ENCODE results near the gene PET100. TPM values are rescaled to one million over a fixed set of nuclear protein-coding genes. Genes with fewer than 3 reads are reported as not detected.
A peak's percentile ranks its signal among the peaks of the same experiment; 100 is the strongest.

PET100 gene
- total RNA-seq, 1 experiment from 2014 or later = 77.6 TPM

DNA sequence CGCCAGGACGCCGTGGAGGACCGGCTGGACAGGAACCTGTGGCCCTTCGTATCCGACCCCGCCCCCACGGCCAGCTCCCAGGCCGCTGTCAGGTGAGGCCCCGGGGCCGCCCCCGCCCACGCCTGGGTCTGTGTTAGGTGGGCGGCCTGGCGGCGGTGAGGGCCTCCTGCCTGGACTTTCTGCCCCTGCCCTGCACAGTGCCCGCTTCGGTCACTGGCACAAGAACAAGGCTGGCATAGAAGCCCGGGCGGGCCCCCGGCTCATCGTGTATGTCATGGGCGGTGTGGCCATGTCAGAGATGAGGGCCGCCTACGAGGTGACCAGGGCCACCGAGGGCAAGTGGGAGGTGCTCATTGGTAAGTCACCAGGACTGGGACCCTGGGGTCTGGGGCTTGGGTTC is 17.6 kb downstream of the PET100 start:
- peaks cover 16% of the 10 kb centered on the region for H3K36me3 Mint-ChIP-seq (ENCODE audit: insufficient read depth, unreplicated experiment)
- H3K27ac Mint-ChIP-seq (ENCODE audit: unreplicated experiment) = no peak overlapping the region
- no peaks in the 10 kb centered on the region for H3K9me3 Mint-ChIP-seq (ENCODE audit: low read depth, unreplicated experiment)
- no peak for TF ChIP-seq CTCF (IDR thresholded peaks at IDR 0.05; ENCODE audit: unreplicated experiment)
- H3K27me3 Mint-ChIP-seq (ENCODE audit: unreplicated experiment) = no peaks in the 10 kb centered on the region
- peaks cover 2% of the 10 kb centered on the region for H3K4me1 Mint-ChIP-seq (ENCODE audit: low read depth, unreplicated experiment)
- no peak overlapping the region for H3K4me3 Mint-ChIP-seq (ENCODE audit: low read depth, unreplicated experiment)
- no TSS peak for BruUV-seq (replicated peaks)
- no peak for DNase-seq
- CTCF ChIA-PET = no interaction called here
- intact Hi-C loops (cut with micrococcal nuclease; ENCODE audit: unreplicated experiment) = no loop called here

DNA sequence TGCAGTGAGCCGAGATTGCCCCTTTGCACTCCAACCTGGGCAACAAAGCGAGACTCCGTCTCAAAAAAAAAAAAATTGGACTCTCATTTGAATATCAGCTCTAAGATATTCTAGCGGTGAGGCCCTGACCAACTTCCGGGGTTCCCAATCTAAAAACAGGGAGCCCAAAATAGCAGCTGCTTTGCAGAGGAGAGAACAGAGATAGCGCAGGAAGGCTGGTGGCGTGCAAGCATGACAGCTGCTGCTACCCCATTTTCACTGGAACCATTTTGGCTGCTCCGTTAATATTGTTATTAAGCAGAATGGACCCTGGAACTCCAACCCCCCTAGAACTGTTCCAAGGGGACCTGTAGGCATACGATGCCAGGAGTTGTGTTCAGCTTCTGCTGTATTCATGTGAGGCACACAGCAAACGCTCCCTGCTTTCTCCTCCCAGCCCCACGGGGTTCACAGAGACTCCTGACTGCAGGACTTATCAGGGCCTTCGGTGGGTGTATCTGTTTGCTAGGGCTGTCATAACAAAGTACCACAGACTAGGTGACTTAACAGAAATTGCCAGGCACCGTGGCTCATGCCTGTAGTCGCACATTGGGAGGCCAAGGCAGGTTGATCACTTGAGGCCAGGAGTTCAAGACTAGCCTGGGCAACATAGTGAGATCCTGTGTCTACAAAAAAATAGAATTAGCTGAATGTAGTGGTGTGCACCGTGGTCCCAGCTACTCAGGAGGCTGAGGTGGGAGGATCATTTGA is 18.8 kb downstream of the PET100 start:
- H3K27ac Mint-ChIP-seq (ENCODE audit: unreplicated experiment) = no peak overlapping the region
- CTCF ChIA-PET = interaction anchor here (1.3 kb wide), 1 partner anchor 32 kb away, joined by 6 read pairs; the partner anchor contains the start of gene TRAPPC5
- H3K4me3 Mint-ChIP-seq (ENCODE audit: low read depth, unreplicated experiment) = no peak overlapping the region
- no peaks in the 10 kb centered on the region for H3K9me3 Mint-ChIP-seq (ENCODE audit: low read depth, unreplicated experiment)
- BruUV-seq (replicated peaks) = no TSS peak
- H3K36me3 Mint-ChIP-seq (ENCODE audit: insufficient read depth, unreplicated experiment) = peaks cover 24% of the 10 kb centered on the region
- H3K4me1 Mint-ChIP-seq (ENCODE audit: low read depth, unreplicated experiment) = peaks cover 14% of the 10 kb centered on the region
- no peaks in the 10 kb centered on the region for H3K27me3 Mint-ChIP-seq (ENCODE audit: unreplicated experiment)
- intact Hi-C loops (cut with micrococcal nuclease; ENCODE audit: unreplicated experiment) = no loop called here
- TF ChIP-seq CTCF (IDR thresholded peaks at IDR 0.05; ENCODE audit: unreplicated experiment) = no peak
- DNase-seq = no peak

DNA sequence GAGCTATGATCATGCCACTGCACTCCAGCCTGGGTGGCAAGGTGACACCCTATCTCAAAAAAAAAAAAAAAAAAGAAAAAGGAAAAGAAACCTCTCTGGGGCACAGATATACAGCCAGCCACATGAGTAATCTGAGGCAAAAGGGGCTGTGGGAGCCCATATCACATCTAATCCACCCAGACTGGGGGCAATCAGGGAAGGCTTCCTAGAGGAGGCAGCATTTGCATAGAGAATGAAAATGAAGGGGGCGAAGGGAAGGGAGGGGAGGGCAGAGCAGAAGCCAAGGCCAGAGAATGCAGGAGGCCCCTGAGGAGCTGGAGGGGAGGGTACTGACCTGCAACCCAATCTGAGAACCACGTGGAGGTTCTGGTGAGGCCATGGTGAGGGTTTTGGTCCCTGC is 20.6 kb downstream of the PET100 start:
- Mint-ChIP-seq H3K27ac (ENCODE audit: unreplicated experiment) (no peak overlapping the region), H3K4me3 (ENCODE audit: low read depth, unreplicated experiment) (no peak overlapping the region), H3K27me3 (ENCODE audit: unreplicated experiment) (no peaks in the 10 kb centered on the region), H3K36me3 (ENCODE audit: insufficient read depth, unreplicated experiment) (peaks cover 12% of the 10 kb centered on the region), H3K9me3 (ENCODE audit: low read depth, unreplicated experiment) (no peaks in the 10 kb centered on the region), H3K4me1 (ENCODE audit: low read depth, unreplicated experiment) (peaks cover 14% of the 10 kb centered on the region)
- intact Hi-C loops (cut with micrococcal nuclease; ENCODE audit: unreplicated experiment) = no loop called here
- CTCF ChIA-PET = interaction anchor here (1.3 kb wide), 1 partner anchor 31 kb away, joined by 6 read pairs; the partner anchor contains the start of gene TRAPPC5
- no TSS peak for BruUV-seq (replicated peaks)
- no peak for TF ChIP-seq CTCF (IDR thresholded peaks at IDR 0.05; ENCODE audit: unreplicated experiment)
- no peak for DNase-seq

GRCh38 chr19:7652061-7652641 is 22.6 kb downstream of the PET100 start:
- intact Hi-C loops (cut with micrococcal nuclease; ENCODE audit: unreplicated experiment) = no loop called here
- H3K4me3 Mint-ChIP-seq (ENCODE audit: low read depth, unreplicated experiment) = peak overlapping the region; percentile 24
- H3K36me3 Mint-ChIP-seq (ENCODE audit: insufficient read depth, unreplicated experiment) = peaks cover 12% of the 10 kb centered on the region
- peak overlapping the region; percentile 63 for H3K27ac Mint-ChIP-seq (ENCODE audit: unreplicated experiment)
- CTCF ChIA-PET = interaction anchor here (0.5 to 1.1 kb wide), 5 partner anchors 30 to 298 kb away, joined by 3 to 4 read pairs (median 3); no protein-coding TSS in a partner anchor
- no TSS peak for BruUV-seq (replicated peaks)
- no peaks in the 10 kb centered on the region for H3K9me3 Mint-ChIP-seq (ENCODE audit: low read depth, unreplicated experiment)
- H3K4me1 Mint-ChIP-seq (ENCODE audit: low read depth, unreplicated experiment) = peaks cover 14% of the 10 kb centered on the region
- H3K27me3 Mint-ChIP-seq (ENCODE audit: unreplicated experiment) = no peaks in the 10 kb centered on the region
- DNase-seq = peak; percentile 83
- peak; percentile 81 for TF ChIP-seq CTCF (IDR thresholded peaks at IDR 0.05; ENCODE audit: unreplicated experiment)

Measured in Calu3 (cell line).